ENCODE results near the gene RASL10B.
A peak's percentile ranks its signal among the peaks of the same experiment; 100 is the strongest.
"Not testable (repeated sequence)": the region's sequence is repeated elsewhere in the genome, so short reads cannot be mapped to it uniquely, and the experiment has no call there.

RASL10B gene

DNA sequence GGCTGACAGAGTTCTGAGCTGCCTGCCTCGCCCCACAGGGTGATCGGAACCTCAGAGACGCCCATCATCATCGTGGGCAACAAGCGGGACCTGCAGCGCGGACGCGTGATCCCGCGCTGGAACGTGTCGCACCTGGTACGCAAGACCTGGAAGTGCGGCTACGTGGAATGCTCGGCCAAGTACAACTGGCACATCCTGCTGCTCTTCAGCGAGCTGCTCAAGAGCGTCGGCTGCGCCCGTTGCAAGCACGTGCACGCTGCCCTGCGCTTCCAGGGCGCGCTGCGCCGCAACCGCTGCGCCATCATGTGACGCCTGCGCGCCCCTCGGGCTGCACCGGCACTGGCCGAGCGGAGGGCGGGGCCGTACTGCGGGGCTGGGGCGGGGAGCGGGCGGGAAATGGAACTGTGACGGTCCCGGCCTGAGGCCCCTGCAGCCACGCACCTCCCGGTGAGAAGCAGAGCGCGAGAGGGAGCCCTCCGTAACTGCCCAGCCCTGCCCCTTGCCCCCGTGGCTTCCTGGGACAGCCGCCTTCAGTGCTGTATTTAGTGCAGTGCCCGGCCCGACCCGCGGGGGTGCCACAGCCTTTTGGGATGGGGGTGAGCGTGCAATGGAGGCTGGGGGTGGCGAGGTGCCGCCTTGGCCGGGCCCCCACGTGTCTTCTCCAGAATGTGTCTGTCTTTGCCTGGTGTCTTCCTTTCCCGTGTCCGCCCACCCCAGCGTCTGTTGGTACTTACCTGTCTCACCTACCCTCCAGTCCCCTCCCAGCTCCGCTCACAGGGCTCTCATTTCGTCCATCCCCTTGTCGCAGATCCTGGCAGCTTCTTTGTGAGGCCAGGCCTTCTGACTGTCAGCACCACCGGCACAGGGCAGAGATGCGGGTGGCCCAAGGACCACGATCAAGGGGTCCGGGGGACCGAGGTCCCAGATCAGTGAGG, 9.8 kb downstream of the RASL10B start:
- DNase-seq (ENCODE audit: low spot score) (no peak), FAIRE-seq (no peak)

DNA sequence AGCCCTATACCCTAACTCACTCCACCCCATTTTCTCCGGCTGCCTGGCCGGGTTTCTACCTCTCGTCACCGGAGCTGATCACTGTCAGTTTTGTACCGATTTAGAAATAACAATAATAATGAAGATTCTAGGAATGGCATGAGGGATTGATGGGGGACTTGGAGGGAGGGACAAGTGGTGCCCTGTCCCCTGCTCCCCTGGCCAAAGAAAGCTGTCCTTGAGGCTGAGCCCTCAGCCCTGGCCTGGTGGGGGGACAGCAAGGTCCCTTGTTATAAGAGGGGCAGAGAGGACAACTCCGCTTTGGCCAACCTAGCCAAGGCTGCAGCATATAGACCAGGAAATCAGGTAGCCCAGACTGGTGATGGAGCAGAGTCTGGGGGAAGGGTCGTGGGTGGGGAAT, 11.1 kb downstream of the RASL10B start:
- FAIRE-seq (no peak), DNase-seq (ENCODE audit: low spot score) (no peak)

DNA sequence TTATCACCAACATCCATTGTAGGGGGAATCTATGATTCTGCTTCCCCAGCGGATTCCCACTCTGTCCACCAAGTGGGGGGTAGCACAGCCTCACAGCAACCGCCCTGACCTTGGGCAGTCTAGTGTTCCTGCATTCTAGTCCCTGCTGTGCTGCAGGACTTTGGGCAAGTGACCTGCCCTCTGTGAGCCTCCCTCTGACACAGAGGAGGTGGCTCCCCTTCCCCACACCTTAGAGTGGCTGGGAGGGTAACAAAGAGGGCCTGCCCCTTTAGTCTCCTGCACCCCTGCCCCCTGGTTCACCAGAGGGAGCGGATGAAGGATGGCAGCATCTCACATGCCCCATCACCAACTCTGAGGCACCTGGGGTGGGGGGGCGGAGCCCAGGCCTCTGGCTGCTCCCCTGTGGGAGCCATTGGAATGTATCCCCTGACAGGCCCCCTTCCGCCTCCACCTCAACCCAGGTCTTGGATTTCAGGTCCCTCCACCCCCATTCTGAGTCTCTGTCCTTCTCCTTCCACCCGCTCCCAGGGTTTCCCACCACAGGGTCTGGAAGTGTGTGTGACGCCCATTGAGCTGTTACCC, 11.5 kb downstream of the RASL10B start:
- FAIRE-seq (no peak), DNase-seq (ENCODE audit: low spot score) (no peak)

DNA sequence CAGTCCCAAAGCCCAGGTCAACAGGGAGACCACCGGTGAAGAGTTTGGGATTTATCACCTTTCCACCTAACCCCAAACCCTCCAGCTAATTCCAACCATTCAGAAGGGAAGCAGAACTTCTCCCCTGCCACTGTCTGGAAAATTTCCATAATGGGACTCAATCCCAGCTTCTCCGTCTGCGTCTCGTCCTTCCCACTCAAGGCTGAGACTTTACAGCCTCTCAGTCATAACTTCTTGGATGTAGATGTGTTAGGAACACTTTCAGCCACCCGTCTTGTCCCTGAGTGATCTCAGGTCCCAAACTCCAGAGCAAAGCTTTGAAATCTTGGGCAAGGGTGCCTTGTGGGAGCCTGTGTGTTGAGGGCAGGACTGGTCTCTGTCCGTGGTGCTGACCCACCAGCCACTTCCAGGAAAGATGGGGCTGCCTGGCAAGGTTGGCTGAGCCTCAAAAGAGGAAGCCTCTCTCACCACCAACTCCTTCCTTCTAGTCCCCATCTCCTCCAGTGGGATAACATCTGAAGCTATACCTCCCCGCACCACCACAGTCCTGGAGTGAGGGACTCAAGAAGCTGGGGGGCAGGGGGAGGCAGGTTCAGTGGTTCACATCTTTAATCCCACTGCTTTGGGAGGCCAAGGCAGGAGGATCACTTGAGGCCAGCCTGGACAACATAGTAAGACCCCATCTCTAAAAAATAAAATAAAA, 12.3 kb downstream of the RASL10B start:
- FAIRE-seq: no peak
- no peak for DNase-seq (ENCODE audit: low spot score)

DNA sequence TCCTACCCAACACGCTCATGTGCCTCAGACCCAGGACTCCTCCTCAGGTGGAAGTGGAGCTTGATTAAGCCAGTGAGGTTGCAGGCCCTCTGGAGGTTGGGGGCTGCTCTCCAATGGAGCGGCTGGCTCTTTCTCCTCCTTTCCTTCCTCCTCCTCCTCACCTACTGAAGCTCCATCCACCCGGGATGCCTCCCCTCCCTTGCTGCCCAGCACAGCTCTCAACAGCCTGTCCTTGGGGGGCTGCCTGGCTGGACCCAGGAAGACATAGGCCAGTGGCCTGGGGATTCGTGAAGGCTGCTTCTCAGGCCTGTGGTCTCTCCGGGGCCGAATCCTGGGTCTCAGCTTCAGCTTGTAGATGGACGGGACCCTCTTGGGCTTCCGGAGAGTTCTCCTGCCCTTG, 13.4 kb downstream of the RASL10B start:
- DNase-seq (ENCODE audit: low spot score): no peak
- no peak for FAIRE-seq

DNA sequence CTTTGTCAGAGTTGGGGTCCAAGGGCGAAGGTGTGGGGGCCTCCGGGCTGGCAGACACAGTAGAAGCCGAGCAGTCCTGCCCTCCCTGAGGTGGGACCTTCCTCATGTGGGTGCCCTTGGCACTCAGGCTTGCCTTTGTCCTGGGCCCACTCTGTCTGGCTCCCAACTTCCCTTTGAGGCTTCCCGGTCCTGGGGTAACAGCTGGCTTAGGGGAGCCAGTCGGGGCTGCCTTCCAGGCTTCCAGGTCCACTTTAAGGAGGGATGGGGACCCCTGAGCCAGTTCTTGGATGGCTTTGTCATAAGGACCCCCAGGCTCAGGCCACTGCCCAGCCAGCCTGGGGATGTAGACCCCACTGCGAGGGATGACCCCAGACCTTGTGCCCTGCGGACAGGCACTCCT, 13.8 kb downstream of the RASL10B start:
- no peak for DNase-seq (ENCODE audit: low spot score)
- no peak for FAIRE-seq

DNA sequence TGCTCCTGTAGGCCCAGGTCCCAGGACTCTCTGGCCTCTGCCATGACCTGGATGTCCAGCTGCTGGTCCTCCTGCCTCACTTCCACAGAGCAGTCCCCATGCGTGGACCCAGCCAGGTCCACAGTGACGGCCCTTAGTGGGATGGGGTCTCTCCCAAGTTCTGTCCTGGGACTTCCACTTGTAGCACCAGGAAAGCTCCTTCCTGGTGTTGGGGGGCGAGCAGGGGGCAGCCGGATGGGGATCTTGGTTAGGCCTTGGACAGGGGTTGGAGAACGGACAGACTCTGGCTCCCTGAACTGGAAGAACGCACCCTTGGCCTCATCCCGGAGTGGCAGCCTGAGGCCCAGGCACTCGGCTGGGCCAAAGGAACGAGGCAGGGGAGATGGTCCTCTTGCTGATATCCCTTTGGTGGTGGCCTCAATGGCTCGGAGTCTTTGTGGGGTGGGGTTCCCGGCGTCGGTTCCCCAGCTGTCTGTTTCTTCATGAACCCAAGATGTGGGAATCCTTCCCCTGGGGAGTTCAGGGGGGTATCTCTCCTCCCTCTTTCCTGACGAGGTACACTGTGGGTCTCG, 14.4 kb downstream of the RASL10B start:
- FAIRE-seq: no peak
- no peak for DNase-seq (ENCODE audit: low spot score)

DNA sequence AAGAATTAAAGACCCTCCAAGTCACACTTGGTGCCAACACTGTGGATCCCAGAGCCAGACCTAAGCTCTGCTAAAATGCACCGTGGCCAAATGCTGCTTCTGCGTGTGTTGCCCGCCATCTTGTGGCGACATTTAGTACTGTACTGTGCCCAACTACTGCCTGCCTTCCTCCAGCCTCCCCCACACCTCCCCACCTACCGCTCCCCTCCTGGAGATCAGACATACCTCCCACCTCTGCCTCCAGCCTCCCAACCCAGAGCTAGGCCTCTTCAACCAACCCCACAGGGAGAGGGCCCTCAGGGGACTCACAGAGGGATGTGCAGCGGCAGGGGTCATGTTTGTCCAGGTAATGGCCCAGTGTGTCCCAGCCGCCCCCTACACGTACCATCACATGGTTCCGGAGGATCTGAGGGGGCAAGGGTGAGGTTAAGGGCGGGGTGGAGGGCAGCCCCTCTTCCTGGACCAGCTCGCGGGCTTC, 16.1 kb downstream of the RASL10B start:
- DNase-seq (ENCODE audit: low spot score): peak; percentile 50
- FAIRE-seq: no peak

DNA sequence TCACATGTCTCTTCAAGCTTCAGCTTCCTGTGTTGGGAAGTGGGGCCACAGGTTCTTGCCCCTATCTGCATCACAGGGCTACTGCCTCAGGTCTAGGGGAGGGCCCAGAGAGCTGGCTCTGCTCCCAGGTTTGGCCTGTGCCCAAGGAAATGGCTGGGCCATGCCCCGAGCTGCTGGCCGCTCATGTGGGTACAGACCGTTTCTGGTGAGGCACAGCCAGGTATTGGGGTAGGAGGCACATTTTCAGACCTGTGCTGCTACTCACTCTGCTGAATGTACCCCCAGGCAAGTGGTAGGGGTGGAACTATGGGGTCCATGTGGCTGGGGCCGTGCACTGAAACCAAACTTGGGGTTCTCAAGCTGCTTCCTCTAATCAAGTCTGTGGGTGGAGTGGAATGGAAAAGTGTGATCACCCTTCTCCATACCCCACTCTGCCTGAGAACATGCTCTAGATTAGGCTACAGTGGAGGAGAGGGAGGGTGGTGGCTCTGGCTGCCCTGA, 17.0 kb downstream of the RASL10B start:
- no peak for DNase-seq (ENCODE audit: low spot score)

DNA sequence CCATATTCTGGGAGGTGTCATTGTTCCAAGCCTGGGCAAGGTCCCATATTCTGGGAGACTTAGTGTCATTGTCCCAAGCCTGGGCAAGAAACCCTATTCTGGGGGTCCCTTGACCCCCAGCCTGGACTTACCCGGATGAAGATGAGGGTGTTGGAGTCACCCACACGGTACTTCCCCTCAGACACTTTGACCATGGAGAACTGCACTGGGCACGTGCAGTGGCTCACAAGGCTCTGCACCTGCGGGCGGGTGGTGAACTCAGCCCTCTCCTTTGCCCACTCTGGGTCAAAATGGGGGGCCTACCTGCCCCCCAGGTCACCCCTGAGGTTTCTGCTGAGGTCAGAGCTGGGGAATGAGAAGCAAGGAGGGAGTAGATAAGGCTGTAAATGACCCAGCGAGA, 17.5 kb downstream of the RASL10B start:
- DNase-seq (ENCODE audit: low spot score) (no peak), FAIRE-seq (no peak)

More for the DNA sequence above, 17.0 kb downstream of the RASL10B start:
- no peak for FAIRE-seq

DNA sequence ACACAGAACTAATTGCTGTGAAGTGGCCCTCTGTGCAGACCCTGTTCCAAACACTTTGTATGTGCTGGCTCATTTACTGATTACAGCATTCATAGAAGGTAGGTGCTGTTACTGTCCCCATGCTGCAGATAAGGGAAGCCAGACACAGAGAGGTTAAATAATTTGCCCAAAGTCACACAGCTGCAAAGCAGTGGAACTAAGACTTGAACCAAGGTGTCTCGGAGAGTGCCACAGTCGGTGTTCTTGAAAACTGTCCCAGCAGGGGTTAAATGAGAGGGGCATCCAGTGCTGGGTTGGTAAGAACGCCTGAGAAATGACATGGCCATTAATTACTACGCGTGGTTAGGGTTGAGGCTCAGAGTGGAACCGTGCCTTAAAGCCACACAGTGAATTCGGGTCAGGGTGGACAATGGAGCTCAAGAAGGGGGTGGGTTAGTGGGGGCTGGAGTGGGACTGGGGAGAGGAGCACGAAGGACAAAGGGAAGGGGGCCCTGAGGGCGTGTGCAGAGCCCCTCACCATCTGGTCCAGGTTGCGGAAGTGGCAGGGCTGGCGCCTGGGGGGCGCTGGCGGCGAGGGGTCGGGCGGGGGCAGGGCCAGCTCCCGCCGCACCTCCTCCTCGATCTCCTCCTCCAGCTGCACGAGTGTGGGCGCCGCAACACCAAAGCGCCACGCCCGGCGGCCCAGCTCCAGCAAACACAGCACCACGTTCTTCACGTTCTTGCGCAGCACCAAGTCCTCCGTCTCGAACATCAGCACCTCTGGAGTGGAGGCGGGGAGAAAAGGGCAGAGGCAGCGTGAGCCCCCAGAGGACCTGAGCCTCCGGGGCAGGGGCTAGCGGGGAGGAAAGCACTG, 18.3 kb downstream of the RASL10B start:
- DNase-seq (ENCODE audit: low spot score): no peak

DNA sequence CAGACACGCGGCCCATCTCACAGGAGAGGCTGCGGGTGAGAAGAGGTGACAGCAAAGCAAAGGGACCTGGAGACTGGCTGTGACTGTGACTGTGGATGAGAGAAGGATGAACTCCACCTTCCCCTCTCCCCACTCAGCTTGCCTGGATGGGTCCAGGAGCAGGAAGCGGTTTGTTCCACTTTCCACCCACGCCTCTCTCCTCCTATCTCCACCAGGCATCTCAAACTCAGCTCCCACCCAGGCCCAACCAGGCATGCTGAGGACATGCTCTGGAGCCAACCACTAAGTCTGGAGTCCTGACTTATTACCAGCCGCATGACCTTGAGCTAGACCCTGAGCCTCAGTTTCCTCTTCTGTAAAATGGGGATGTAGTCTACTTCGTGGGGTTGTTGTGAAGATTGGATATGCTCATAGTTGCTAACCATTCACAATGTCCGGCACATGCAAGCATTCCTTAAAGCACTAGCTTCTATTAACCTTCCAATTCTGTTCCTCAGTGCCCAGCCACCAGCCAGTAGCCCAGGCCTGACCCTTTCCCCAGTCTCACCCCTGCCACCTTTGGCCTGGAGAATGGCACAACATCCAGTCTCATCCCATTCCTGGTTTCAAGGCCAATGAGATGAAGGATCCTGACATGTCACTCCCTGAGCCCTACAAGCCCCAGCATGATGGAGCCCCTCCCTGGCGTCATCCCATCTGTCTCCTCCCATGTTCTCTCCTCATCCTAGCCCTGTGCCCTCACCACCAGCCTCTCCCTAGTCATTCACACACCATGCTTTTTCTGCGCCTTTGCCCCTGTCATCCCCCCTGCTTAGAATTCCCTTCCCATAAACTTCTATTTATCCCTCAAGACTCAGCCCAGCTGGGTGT, 19.3 kb downstream of the RASL10B start:
- FAIRE-seq (no peak), DNase-seq (ENCODE audit: low spot score) (no peak)

More for the DNA sequence above, 18.3 kb downstream of the RASL10B start:
- no peak for FAIRE-seq

DNA sequence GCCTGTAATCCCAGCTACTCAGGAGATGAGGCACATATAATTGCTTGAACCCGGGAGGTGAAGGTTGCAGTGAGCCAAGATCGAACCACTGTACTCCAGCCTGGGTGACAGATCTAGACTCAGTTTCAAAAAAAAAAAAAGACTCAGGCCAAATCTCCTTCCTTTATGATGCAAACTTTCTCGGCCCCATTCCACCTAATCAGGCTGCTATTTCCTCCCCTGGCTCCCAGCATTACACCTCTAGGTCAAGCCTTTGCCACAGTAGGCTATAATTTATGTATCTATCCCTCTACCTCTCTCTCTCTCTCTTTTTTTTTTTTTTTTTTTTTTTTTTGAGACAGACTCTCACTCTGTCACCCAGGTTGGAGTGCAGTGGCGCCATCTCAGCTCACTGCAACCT, 20.1 kb downstream of the RASL10B start:
- not testable (repeated sequence) for FAIRE-seq; DNase-seq (ENCODE audit: low spot score)

DNA sequence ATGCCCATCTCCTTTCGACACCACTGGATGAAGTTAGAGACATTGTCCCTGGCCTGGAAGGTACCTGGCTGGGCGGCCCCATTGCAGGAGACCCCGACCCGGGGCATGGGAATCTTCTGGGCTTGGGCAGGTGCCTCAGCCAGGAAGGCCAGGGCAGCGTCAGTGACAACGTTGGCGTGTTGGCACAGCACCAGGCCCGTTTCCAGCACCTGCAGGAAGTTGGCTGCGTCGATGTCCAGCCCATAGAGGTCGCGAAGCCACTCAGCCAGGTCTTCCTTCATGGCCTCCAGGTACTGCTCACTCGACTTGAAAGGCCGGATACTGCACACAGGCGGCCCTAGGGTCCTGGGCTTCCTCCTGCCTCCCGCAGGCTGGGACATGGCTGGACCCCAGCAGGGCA, 21.0 kb downstream of the RASL10B start:
- no peak for DNase-seq (ENCODE audit: low spot score)
- FAIRE-seq: no peak

DNA sequence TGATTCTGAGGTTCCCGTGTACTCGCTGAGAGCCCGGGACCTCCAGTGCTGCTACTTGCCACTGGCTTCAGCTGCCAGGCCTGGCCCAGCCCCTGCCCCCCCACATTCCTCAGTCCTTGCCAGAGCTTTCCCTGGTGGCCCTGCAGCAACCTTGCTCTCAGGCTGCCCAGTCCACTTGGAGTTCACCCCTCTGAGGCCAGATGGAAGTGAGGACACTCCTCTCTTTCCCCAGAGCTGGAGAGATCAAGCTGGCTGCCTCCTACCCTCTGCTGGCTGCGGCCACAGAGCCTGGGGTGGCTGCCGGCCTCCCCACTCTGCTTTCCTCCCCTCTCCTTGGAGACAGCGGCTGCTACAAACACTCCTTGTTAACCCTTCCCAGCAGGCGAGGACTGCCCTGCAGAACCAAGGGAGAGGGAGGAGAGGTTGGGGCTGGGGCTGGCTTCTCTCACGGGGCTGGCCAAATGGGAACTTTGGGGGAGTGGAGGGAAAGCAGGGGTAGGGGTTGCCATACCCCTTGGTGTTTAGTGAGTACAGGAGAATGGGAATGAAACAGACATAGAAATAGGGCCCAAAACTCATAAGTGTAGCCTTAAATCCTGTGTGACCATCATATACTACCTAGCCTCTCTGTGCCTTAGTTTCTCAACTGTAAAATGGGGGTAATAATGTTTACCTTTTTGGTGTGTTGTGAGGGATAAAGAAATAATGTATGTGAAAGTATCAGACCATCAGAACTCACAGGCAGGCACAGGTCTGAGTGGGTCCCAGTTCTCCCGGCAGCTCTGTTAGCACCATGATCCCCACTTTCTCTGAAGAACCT, 21.7 kb downstream of the RASL10B start, which contains the start of gene GAS2L2:
Gene GAS2L2 (minus strand): TSS at position 295 of the 820 bp plus-strand sequence. CDS start 389 bp downstream, outside the sequence.
- no peak for FAIRE-seq

DNA sequence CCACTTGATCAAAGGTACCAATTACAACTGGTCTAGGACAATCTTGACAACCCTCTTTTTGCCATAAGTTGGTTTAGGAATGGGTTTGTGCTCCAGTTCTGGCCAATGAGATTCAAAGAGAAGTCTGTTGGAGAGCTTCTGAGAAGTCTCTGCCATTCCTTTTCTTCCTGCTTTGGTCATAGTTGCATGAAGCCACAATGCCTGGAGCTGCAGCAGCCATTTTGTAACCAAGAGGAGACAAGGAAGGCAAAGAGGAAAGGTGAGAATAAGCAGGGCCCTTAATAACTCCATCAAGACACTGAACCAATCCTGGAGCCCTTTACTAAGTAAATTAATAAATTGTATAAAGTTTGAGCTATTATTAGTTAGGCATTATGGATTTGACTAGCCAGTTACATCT, 25.8 kb downstream of the RASL10B start:
- FAIRE-seq: no peak

More for the DNA sequence above, 21.7 kb downstream of the RASL10B start, which contains the start of gene GAS2L2:
- DNase-seq (ENCODE audit: low spot score): no peak

DNA sequence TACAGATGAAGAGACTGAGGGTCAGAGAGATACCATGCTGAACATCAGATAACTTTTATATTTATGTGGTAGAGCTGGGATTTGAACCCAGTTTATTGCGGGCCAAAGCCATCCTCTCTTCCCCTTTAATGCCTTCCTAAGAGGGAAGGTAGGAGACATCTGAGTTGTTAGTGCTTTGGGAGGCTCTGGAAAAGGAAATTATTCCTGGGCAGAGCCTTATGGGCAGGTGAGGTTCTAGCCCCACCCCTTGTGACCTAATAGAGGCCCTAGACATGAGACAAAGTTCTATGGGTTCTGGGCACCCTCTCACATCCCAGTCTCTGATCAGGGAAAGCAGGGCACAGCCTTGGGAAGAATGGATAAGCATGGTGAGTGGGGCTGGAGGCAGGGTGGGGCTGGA, 29.1 kb downstream of the RASL10B start, which contains the start of gene C17orf50:
Gene C17orf50 (plus strand): TSS at position 301 of the 400 bp plus-strand sequence. CDS start 55 bp downstream, at position 356.
- DNase-seq (ENCODE audit: low spot score) (no peak), FAIRE-seq (no peak)

More for the DNA sequence above, 25.8 kb downstream of the RASL10B start:
- DNase-seq (ENCODE audit: low spot score): no peak

DNA sequence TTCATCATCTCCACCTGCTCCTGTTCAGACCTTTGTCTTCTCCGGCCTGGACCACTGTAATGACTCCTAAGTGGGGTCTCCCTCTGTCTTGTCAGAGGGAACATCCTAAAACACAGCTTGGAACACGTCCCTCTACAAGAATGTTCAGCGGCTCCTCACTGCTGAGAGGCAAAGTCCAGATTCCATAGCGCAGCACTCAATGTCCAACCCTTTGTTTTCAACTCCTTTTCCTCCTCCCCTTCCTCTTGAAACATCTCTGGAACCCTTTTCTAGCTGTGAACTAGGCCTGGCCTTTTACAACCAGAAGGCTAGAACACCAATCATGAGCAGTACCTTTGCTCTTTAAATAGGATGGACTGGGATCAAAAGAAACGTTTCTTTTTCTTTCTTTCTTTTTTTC, 30.2 kb downstream of the RASL10B start:
- no peak for FAIRE-seq
- no peak for DNase-seq (ENCODE audit: low spot score)

All from RCC 7860 (cell line).